H1 (cell line): ENCODE measurements around the gene IL6R. TPM values are rescaled to one million over a fixed set of nuclear protein-coding genes. Genes with fewer than 3 reads are reported as not detected.

ENCODE experiments used
- CTCF ChIA-PET: fragments of 300-600 bp; sonication (Branson Sonifier 250); formaldehyde crosslinking; loops from one replicate; lab custom pipeline; 2021; ENCODE audit not compliant: partially characterized antibody; lab: Charles Lee
- POLR2A ChIA-PET: fragments of 300-600 bp; sonication (Branson Sonifier 250); formaldehyde crosslinking; loops from one replicate; lab custom pipeline; 2021; ENCODE audit warnings: inconsistent platforms; ENCODE audit not compliant: partially characterized antibody; lab: Charles Lee
- DNase-seq, 2 experiments: peaks; one replicate each; pipeline versions ENCODE4 v3.0.0 to v3.0.0-alpha.2; 2010 to 2022; ENCODE audit warnings: low spot score in 2 of 2, low read depth in 1 of 2, mixed read lengths in 1 of 2
- FAIRE-seq: peaks from 2 replicates; lab custom pipeline; 2011; peaks lifted over from hg19 to GRCh38; lab: Jason Lieb, UNC
- H2AFZ ChIP-seq: 2 replicates; pipeline ENCODE4 v1.8.1; 2012; ENCODE audit warnings: low read length, inconsistent platforms
- H2AK5ac ChIP-seq: 2 replicates; pipeline ENCODE4 v1.6.1; 2013; ENCODE audit warnings: low read depth, low read length
- H2BK120ac ChIP-seq: replicated peaks from 2 replicates; pipeline ENCODE3; 2013; ENCODE audit warnings: low read depth, low read length, inconsistent platforms
- H2BK12ac ChIP-seq: 2 replicates; pipeline ENCODE4 v1.6.1; 2013; ENCODE audit warnings: low read depth, low read length
- H2BK15ac ChIP-seq: 2 replicates; pipeline ENCODE4 v1.6.1; 2013; ENCODE audit warnings: low read length
- H2BK20ac ChIP-seq: 2 replicates; pipeline ENCODE4 v1.6.1; 2013; ENCODE audit warnings: low read length
- H2BK5ac ChIP-seq: 2 replicates; pipeline ENCODE4 v1.6.1; 2013; ENCODE audit warnings: low read depth, low read length
- H3K14ac ChIP-seq: 2 replicates; pipeline ENCODE4 v1.6.1; 2013; ENCODE audit warnings: inconsistent platforms; ENCODE audit not compliant: insufficient read length
- H3K18ac ChIP-seq: 2 replicates; pipeline ENCODE4 v1.6.1; 2013; ENCODE audit warnings: low read length; ENCODE audit errors: extremely low read depth
- H3K23ac ChIP-seq: 2 replicates; pipeline ENCODE4 v1.6.1; 2013; ENCODE audit warnings: inconsistent platforms; ENCODE audit not compliant: insufficient read length
- H3K23me2 ChIP-seq: 2 replicates; pipeline ENCODE4 v1.6.1; 2013; ENCODE audit warnings: low read depth, low read length
- H3K27ac ChIP-seq: 2 replicates; pipeline ENCODE4 v1.6.1; 2011; ENCODE audit warnings: low read depth, low read length, inconsistent platforms
- H3K27me3 ChIP-seq, 4 experiments: replicated peaks in 1 of 4; 1 replicate in 1 of 4; 2 replicates in 3 of 4; pipeline versions ENCODE4 v1.6.1 to v1.8.1; 2011 to 2013; ENCODE audit warnings: low read length in 3 of 4, mild to moderate bottlenecking in 3 of 4, inconsistent platforms in 2 of 4, mixed read lengths in 2 of 4, moderate library complexity in 1 of 4; ENCODE audit not compliant: control insufficient read depth in 3 of 4, insufficient read depth in 3 of 4; ENCODE audit errors: extremely low read depth in 1 of 4
- H3K36me3 ChIP-seq, 4 experiments: 2 replicates each; pipeline versions ENCODE4 v1.6.1 to v1.8.1; 2011 to 2013; ENCODE audit warnings: mild to moderate bottlenecking in 4 of 4, low read length in 3 of 4, moderate library complexity in 2 of 4, control low read depth in 1 of 4, inconsistent platforms in 1 of 4; ENCODE audit not compliant: insufficient read depth in 4 of 4, control insufficient read depth in 2 of 4
- H3K4ac ChIP-seq: replicated peaks from 2 replicates; pipeline ENCODE3; 2013; ENCODE audit warnings: low read length, low read depth, mixed read lengths, inconsistent platforms; ENCODE audit not compliant: insufficient read length
- H3K4me1 ChIP-seq, 4 experiments: replicated peaks in 1 of 4; 1 replicate in 1 of 4; 2 replicates in 3 of 4; pipeline versions ENCODE4 v1.6.1 to v1.8.1; 2011 to 2013; ENCODE audit warnings: low read length in 3 of 4, inconsistent platforms in 2 of 4, mixed read lengths in 1 of 4; ENCODE audit not compliant: insufficient read depth in 4 of 4, control insufficient read depth in 3 of 4
- H3K4me2 ChIP-seq, 2 experiments: 2 replicates each; pipeline versions ENCODE4 v1.6.1 to v1.8.1; 2011 to 2013; ENCODE audit warnings: low read depth in 2 of 2, low read length in 2 of 2, control low read depth in 1 of 2, inconsistent platforms in 1 of 2, mild to moderate bottlenecking in 1 of 2; ENCODE audit not compliant: insufficient read depth in 1 of 2
- H3K4me3 ChIP-seq, 4 experiments: fragments of 200-600, 300-600 bp in 1 of 4; sonication (generic), shearing (Covaris generic), sonication (Bioruptor Twin) in 1 of 4; 2 replicates each; pipeline versions ENCODE4 v1.5.1 to v1.8.1; 2011 to 2016; ENCODE audit warnings: low read length in 4 of 4, low read depth in 3 of 4, control low read depth in 2 of 4, inconsistent platforms in 2 of 4, mild to moderate bottlenecking in 2 of 4, mixed read lengths in 1 of 4, moderate library complexity in 1 of 4; ENCODE audit not compliant: insufficient read depth in 2 of 4; ENCODE audit errors: extremely low read depth in 1 of 4
- H3K56ac ChIP-seq: replicated peaks from 2 replicates; pipeline ENCODE3; 2013; ENCODE audit warnings: low read depth, mild to moderate bottlenecking, mixed read lengths, low read length, inconsistent platforms; ENCODE audit not compliant: insufficient read length
- H3K79me1 ChIP-seq: 2 replicates; pipeline ENCODE4 v1.6.1; 2013; ENCODE audit warnings: low read depth, low read length, control low read depth
- H3K79me2 ChIP-seq, 2 experiments: 2 replicates each; pipeline versions ENCODE4 v1.6.1 to v1.8.1; 2012 to 2013; ENCODE audit warnings: low read length in 2 of 2, mild to moderate bottlenecking in 2 of 2, inconsistent platforms in 1 of 2; ENCODE audit not compliant: insufficient read depth in 2 of 2, control insufficient read depth in 1 of 2
- H3K9ac ChIP-seq, 4 experiments: replicated peaks in 1 of 4; 1 replicate in 1 of 4; 2 replicates in 3 of 4; pipeline versions ENCODE4 v1.6.1 to v1.8.1; 2011 to 2013; ENCODE audit warnings: low read depth in 3 of 4, low read length in 3 of 4, control low read depth in 2 of 4, mild to moderate bottlenecking in 2 of 4, moderate library complexity in 2 of 4, inconsistent platforms in 1 of 4; ENCODE audit errors: extremely low read depth in 1 of 4
- H3K9me3 ChIP-seq, 2 experiments: 2 replicates each; pipeline versions ENCODE4 v1.6.1 to v1.8.1; 2012 to 2013; ENCODE audit warnings: mild to moderate bottlenecking in 2 of 2, moderate library complexity in 2 of 2, control low read depth in 1 of 2, inconsistent platforms in 1 of 2, low read depth in 1 of 2, low read length in 1 of 2, mixed read lengths in 1 of 2; ENCODE audit not compliant: insufficient read depth in 2 of 2
- H4K20me1 ChIP-seq, 2 experiments: replicated peaks in 1 of 2; 2 replicates each; pipeline versions ENCODE3 to v1.8.1; 2011 to 2013; ENCODE audit warnings: inconsistent platforms in 2 of 2, low read length in 2 of 2, mild to moderate bottlenecking in 1 of 2; ENCODE audit not compliant: insufficient read depth in 2 of 2, control insufficient read depth in 1 of 2
- H4K5ac ChIP-seq: 2 replicates; pipeline ENCODE4 v1.6.1; 2013; ENCODE audit warnings: low read length, low read depth, mixed read lengths, inconsistent platforms; ENCODE audit not compliant: insufficient read length
- H4K8ac ChIP-seq: 2 replicates; pipeline ENCODE4 v1.8.0; 2013; ENCODE audit warnings: mild to moderate bottlenecking, moderate library complexity, low read length, inconsistent platforms; ENCODE audit not compliant: insufficient read depth; ENCODE audit errors: extremely low read depth
- H4K91ac ChIP-seq: replicated peaks from 2 replicates; pipeline ENCODE3; 2013; ENCODE audit warnings: low read length, mixed read lengths, inconsistent platforms; ENCODE audit not compliant: insufficient read length
- CEBPB ChIP-seq: IDR thresholded peaks from 2 replicates; pipeline ENCODE4 v1.6.1; 2012; ENCODE audit warnings: low read depth, low read length
- GTF2F1 ChIP-seq: IDR thresholded peaks from 2 replicates; pipeline ENCODE4 v1.6.1; 2012; ENCODE audit warnings: low read depth, low read length, improper control_type of control experiment, borderline replicate concordance
- NRF1 ChIP-seq: IDR thresholded peaks from 2 replicates; pipeline ENCODE4 v1.6.1; 2011; ENCODE audit warnings: mild to moderate bottlenecking, low read depth, low read length, improper control_type of control experiment
- SP4 ChIP-seq: IDR thresholded peaks from 2 replicates; pipeline ENCODE4 v1.6.1; 2012; ENCODE audit warnings: low read length, inconsistent platforms
- SUZ12 ChIP-seq: fragments of 200-600 bp; sonication (generic); IDR thresholded peaks from 2 replicates; pipeline ENCODE4 v1.6.1; 2012; ENCODE audit warnings: mild to moderate bottlenecking, inconsistent platforms, low read length, moderate library complexity, mixed read lengths
- WGBS, 2 experiments: shearing (Covaris generic) in 1 of 2; methylation state at CpG; one replicate each; pipeline versions ENCODE4 v1.1.6 to v1.1.7; 2013 to 2015; ENCODE audit warnings: low lambda C conversion rate in 2 of 2, mixed read lengths in 2 of 2, inconsistent platforms in 1 of 2, low coverage in 1 of 2, missing lambda C conversion rate in 1 of 2; ENCODE audit not compliant: insufficient replicate concordance in 2 of 2, insufficient coverage in 1 of 2, insufficient read length in 1 of 2; ENCODE audit errors: extremely low coverage in 1 of 2, missing lambda C conversion rate in 1 of 2; 5-methylcytosine and 5-hydroxymethylcytosine counted together
- polyA plus RNA-seq, 7 experiments: library from polyadenylated mRNA; depleted of rRNA in 3 of 7; stranded (reverse) in 5 of 7; unstranded in 2 of 7; fragments of >200 nt in 5 of 7; fragments of 200-250 nt in 2 of 7; gene quantifications; 1 replicate in 5 of 7; 2 replicates in 1 of 7; 4 replicates in 1 of 7; pipeline versions ENCODE4 v1.2.1 to v1.2.3, GENCODE V29; 2011 to 2013; ENCODE audit warnings: missing spikeins in 2 of 7, mixed read lengths in 2 of 7
- total RNA-seq: library from RNA; stranded (reverse); fragmentation: NEBNext Ultra II Directional; extraction: Animal tissue kit (Norgen Biotek cat#: 25700); gene quantifications from 2 replicates; pipeline ENCODE4 v1.2.1, GENCODE V29; 2021
- TF ChIP-seq, protein P1 (sequence below): IDR thresholded peaks from 2 replicates; pipeline ENCODE4 v1.6.1; 2011; ENCODE audit warnings: low read length, improper control_type of control experiment
- TF ChIP-seq, protein P2 (sequence below), 3 experiments: IDR thresholded peaks; 1 replicate in 2 of 3; 2 replicates in 1 of 3; pipeline versions ENCODE4 v1.5.1 to v1.6.1; 2011; ENCODE audit warnings: low read length in 3 of 3, mild to moderate bottlenecking in 3 of 3, inconsistent platforms in 2 of 3, low read depth in 1 of 3, moderate library complexity in 1 of 3; ENCODE audit not compliant: insufficient read depth in 1 of 3; ENCODE audit errors: control extremely low read depth in 1 of 3
- TF ChIP-seq, protein P3 (sequence below): IDR thresholded peaks from 2 replicates; pipeline ENCODE4 v1.6.1; 2012; ENCODE audit warnings: low read length, inconsistent platforms

The IL6R gene
- total and polyA plus RNA-seq, 2 of the 8 experiments (the other 6 are each of a cell fraction or from before 2014, with no cell fraction given), result 2.3 to 3.0 TPM

DNA sequence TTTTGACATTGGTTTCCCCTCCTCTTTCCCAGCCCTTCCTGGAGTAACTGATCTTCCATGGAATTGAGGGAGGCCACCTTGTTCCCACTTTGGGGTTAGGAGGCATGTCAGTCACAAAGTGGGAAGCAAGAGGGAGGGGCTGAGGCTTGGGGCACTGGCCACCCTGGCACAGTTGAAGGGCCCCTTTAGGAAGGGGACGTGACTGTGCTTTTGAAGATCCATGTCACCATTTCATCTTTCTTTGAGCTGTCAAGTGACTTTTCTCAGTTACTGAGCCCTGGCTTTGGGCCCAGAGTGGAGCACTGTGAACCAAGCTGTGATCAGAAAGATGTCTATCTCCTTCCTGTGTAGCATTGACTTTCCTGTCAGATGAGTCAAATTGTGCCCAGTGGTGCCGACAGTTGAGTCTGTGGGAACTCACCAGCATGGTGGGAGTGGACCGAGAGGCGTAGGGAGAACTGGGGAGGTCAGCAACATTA lies 58.4 kb downstream of the IL6R start:
- Histone ChIP-seq H3K4ac (peak overlapping the region; percentile 57), H4K91ac (peak overlapping the region; percentile 76), H3K4me2 (no peak overlapping the region), H3K4me3 (no peak overlapping the region), H4K8ac (no peak overlapping the region), H4K20me1 (no peaks in the 10 kb centered on the region), H3K36me3 (no peaks in the 10 kb centered on the region), H3K23ac (no peak overlapping the region), H2BK120ac (no peak overlapping the region), H3K4me1 (peaks cover 0 to 4% (median 2%) of the 10 kb centered on the region in 4 experiments; a peak in 4 of 7 replicates), H2BK12ac (peak overlapping the region; percentile 94; the same call in 1 of the 2 replicates), H3K27me3 (no peaks in the 10 kb centered on the region), H3K27ac (no peak overlapping the region), H2BK5ac (peak overlapping the region; percentile 78; the same call in 1 of the 2 replicates), H3K9ac (no peak overlapping the region), H3K9me3 (no peaks in the 10 kb centered on the region), H2AFZ (no peak overlapping the region), H3K23me2 (no peaks in the 10 kb centered on the region), H3K56ac (no peak overlapping the region), H3K79me1 (no peaks in the 10 kb centered on the region), H3K79me2 (no peaks in the 10 kb centered on the region), H3K14ac (no peak overlapping the region), H2AK5ac (peak overlapping the region; percentile 82; the same call in 1 of the 2 replicates), H3K18ac (no peak overlapping the region; the same call in 1 of the 2 replicates), H4K5ac (no peak overlapping the region), H2BK20ac (peak overlapping the region; percentile 86; the same call in 1 of the 2 replicates), H2BK15ac (0 out of 2 replicates have a peak overlapping the region, but pooled peaks have one; percentile 1)
- ChIA-PET POLR2A (no interaction called here), CTCF (no interaction called here)
- WGBS, 2 experiments, result 65% methylated on average over 4 of the region's 4 CpGs; no CpG with 5 or more reads in 1 of the 2 experiments
- FAIRE-seq (no peak), DNase-seq (no peak)
- no peak for TF ChIP-seq NRF1
- TF ChIP-seq GTF2F1, result no peak
- TF ChIP-seq, protein P1, sequence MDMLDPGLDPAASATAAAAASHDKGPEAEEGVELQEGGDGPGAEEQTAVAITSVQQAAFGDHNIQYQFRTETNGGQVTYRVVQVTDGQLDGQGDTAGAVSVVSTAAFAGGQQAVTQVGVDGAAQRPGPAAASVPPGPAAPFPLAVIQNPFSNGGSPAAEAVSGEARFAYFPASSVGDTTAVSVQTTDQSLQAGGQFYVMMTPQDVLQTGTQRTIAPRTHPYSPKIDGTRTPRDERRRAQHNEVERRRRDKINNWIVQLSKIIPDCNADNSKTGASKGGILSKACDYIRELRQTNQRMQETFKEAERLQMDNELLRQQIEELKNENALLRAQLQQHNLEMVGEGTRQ, result no peak
- TF ChIP-seq SP4, result no peak
- no peak for TF ChIP-seq CEBPB
- TF ChIP-seq, protein P2, sequence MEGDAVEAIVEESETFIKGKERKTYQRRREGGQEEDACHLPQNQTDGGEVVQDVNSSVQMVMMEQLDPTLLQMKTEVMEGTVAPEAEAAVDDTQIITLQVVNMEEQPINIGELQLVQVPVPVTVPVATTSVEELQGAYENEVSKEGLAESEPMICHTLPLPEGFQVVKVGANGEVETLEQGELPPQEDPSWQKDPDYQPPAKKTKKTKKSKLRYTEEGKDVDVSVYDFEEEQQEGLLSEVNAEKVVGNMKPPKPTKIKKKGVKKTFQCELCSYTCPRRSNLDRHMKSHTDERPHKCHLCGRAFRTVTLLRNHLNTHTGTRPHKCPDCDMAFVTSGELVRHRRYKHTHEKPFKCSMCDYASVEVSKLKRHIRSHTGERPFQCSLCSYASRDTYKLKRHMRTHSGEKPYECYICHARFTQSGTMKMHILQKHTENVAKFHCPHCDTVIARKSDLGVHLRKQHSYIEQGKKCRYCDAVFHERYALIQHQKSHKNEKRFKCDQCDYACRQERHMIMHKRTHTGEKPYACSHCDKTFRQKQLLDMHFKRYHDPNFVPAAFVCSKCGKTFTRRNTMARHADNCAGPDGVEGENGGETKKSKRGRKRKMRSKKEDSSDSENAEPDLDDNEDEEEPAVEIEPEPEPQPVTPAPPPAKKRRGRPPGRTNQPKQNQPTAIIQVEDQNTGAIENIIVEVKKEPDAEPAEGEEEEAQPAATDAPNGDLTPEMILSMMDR (IDR thresholded peaks at IDR 0.05; ENCODE audit: control extremely low read depth in 1 of 3, insufficient read depth in 1 of 3, low read depth in 1 of 3, low read length in 3 of 3), result no peak
- no peak for TF ChIP-seq SUZ12
- TF ChIP-seq, protein P3, sequence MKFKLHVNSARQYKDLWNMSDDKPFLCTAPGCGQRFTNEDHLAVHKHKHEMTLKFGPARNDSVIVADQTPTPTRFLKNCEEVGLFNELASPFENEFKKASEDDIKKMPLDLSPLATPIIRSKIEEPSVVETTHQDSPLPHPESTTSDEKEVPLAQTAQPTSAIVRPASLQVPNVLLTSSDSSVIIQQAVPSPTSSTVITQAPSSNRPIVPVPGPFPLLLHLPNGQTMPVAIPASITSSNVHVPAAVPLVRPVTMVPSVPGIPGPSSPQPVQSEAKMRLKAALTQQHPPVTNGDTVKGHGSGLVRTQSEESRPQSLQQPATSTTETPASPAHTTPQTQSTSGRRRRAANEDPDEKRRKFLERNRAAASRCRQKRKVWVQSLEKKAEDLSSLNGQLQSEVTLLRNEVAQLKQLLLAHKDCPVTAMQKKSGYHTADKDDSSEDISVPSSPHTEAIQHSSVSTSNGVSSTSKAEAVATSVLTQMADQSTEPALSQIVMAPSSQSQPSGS, result no peak
